ENCODE results near the gene ATOX1. TPM values are rescaled to one million over a fixed set of nuclear protein-coding genes. Genes with fewer than 3 reads are reported as not detected.
"Not testable (repeated sequence)": the region's sequence is repeated elsewhere in the genome, so short reads cannot be mapped to it uniquely, and the experiment has no call there.

Gene ATOX1
- total RNA-seq, 1 donor from 2014 or later = 101 TPM

DNA sequence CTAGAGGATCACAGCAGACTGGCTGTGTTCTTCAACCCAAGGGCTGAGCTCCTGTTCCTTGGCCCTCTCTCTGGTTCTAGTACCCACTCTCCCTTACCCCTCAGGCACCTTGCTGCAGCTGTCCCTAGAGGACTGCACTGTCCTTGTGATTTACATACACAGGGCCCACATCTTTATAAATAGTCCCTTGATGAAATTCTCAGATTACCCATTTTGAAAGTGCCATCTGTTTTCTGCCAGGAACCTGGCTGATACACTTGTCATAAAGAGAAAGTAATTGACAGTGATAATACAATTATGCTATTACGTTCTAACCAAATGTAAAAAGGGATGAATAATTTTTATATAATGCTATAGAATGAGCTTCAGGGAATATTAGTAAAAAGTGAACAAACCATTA lies 55.2 kb downstream of the ATOX1 start:
- no peaks in the 10 kb centered on the region for H3K9me3 Mint-ChIP-seq
- H3K4me3 Mint-ChIP-seq = no peak overlapping the region
- H3K36me3 Mint-ChIP-seq = no peaks in the 10 kb centered on the region
- peak overlapping the region; percentile 90 for H3K27ac Mint-ChIP-seq
- no peaks in the 10 kb centered on the region for H3K27me3 Mint-ChIP-seq (ENCODE audit: low read depth)
- DNase-seq (ENCODE audit: low spot score in 2 of 2, unreplicated experiment in 2 of 2) = no peak
- H3K4me1 Mint-ChIP-seq = peaks cover 39% of the 10 kb centered on the region
- TF ChIP-seq, protein P1, sequence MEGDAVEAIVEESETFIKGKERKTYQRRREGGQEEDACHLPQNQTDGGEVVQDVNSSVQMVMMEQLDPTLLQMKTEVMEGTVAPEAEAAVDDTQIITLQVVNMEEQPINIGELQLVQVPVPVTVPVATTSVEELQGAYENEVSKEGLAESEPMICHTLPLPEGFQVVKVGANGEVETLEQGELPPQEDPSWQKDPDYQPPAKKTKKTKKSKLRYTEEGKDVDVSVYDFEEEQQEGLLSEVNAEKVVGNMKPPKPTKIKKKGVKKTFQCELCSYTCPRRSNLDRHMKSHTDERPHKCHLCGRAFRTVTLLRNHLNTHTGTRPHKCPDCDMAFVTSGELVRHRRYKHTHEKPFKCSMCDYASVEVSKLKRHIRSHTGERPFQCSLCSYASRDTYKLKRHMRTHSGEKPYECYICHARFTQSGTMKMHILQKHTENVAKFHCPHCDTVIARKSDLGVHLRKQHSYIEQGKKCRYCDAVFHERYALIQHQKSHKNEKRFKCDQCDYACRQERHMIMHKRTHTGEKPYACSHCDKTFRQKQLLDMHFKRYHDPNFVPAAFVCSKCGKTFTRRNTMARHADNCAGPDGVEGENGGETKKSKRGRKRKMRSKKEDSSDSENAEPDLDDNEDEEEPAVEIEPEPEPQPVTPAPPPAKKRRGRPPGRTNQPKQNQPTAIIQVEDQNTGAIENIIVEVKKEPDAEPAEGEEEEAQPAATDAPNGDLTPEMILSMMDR (IDR thresholded peaks at IDR 0.05; ENCODE audit: unreplicated experiment) = no peak

GRCh38 chr5:151700820-151701219 lies 57.6 kb downstream of the ATOX1 start:
- Mint-ChIP-seq H3K4me1 (peaks cover 57% of the 10 kb centered on the region), H3K9me3 (no peaks in the 10 kb centered on the region), H3K4me3 (no peak overlapping the region), H3K27me3 (ENCODE audit: low read depth) (no peaks in the 10 kb centered on the region), H3K36me3 (no peaks in the 10 kb centered on the region), H3K27ac (peak overlapping the region; percentile 100)
- TF ChIP-seq, protein P1 (IDR thresholded peaks at IDR 0.05; ENCODE audit: unreplicated experiment) = no peak
- DNase-seq (ENCODE audit: low spot score in 2 of 2, unreplicated experiment in 2 of 2) = no peak

DNA sequence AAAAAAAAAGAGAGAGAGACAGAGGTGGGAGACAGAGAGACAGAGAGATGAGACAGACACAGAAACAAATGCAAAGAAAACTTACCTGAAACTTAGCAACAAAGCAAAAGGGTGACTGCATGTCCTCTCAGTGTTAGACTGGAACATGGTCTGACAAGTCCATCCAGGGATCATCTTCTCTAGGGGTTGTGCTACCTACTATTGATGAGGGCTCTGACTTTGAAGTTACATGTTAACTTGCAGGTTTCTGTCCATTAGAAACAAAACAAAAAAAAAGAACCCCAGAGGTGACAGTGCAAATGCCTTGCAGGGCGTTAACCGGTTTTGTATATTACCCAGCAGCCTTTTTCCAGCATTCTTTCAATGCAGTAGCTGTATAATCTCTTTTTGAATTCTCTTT lies 58.1 kb downstream of the ATOX1 start:
- Mint-ChIP-seq H3K4me1 (peaks cover 63% of the 10 kb centered on the region), H3K9me3 (no peaks in the 10 kb centered on the region), H3K36me3 (no peaks in the 10 kb centered on the region), H3K4me3 (no peak overlapping the region), H3K27ac (peak overlapping the region; percentile 100), H3K27me3 (ENCODE audit: low read depth) (no peaks in the 10 kb centered on the region)
- TF ChIP-seq, protein P1 (IDR thresholded peaks at IDR 0.05; ENCODE audit: unreplicated experiment) = no peak
- DNase-seq (ENCODE audit: low spot score in 2 of 2, unreplicated experiment in 2 of 2) = no peak

GRCh38 chr5:151699071-151699901 lies 59.1 kb downstream of the ATOX1 start:
- H3K36me3 Mint-ChIP-seq = no peaks in the 10 kb centered on the region
- peak overlapping the region; percentile 100 for H3K27ac Mint-ChIP-seq
- TF ChIP-seq, protein P1 (IDR thresholded peaks at IDR 0.05; ENCODE audit: unreplicated experiment) = no peak
- no peaks in the 10 kb centered on the region for H3K27me3 Mint-ChIP-seq (ENCODE audit: low read depth)
- H3K4me1 Mint-ChIP-seq = peaks cover 66% of the 10 kb centered on the region
- peak; percentile 66 to 79 for DNase-seq (ENCODE audit: low spot score in 2 of 2, unreplicated experiment in 2 of 2)
- H3K9me3 Mint-ChIP-seq = no peaks in the 10 kb centered on the region
- H3K4me3 Mint-ChIP-seq = peak overlapping the region; percentile 3

DNA sequence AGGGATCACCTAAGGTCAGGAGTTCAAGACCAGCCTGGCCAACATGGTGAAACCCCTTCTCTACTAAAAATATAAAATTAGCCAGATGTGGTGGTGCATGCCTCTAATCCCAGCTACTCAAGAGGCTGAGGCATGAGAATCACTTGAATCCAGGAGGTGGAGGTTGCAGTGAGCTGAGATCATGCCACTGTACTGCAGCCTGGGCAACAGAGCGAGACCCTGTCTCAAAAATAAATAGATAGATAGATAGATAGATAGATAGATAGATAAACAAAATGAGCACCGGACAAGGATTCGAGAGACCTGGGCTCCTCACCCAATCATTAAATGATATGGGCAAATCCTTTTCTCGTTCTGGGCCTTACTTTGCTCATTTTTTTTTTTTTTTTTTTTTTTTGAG lies 60.4 kb downstream of the ATOX1 start:
- H3K36me3 Mint-ChIP-seq; DNase-seq (ENCODE audit: low spot score in 2 of 2, unreplicated experiment in 2 of 2); H3K27me3 Mint-ChIP-seq (ENCODE audit: low read depth); H3K4me3 Mint-ChIP-seq; H3K9me3 Mint-ChIP-seq: not testable (repeated sequence)
- Mint-ChIP-seq H3K27ac (peak overlapping the region; percentile 100), H3K4me1 (peaks cover 58% of the 10 kb centered on the region)

DNA sequence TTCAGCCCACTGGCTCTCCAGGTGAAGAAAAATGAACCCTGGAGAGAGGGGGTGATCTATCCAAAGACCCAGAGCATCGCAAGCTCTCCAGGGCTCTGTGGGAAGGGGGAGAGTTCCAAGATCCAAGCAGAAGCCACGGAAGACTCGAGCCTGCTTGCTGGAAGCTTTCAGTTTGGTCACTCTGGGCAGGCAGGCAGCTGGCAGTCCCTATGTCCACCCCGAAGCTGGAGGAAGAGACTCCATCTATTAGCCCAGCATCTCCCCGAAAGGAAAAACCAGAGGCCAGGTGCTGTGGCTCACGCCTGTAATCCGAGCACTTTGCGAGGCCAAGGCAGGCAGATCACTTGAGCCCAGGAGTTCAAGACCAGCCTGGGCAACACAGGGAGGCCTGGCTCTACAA lies 61.0 kb downstream of the ATOX1 start:
- no peaks in the 10 kb centered on the region for H3K36me3 Mint-ChIP-seq
- no peak overlapping the region for H3K4me3 Mint-ChIP-seq
- TF ChIP-seq, protein P1 (IDR thresholded peaks at IDR 0.05; ENCODE audit: unreplicated experiment) = no peak
- DNase-seq (ENCODE audit: low spot score in 2 of 2, unreplicated experiment in 2 of 2) = no peak
- H3K27me3 Mint-ChIP-seq (ENCODE audit: low read depth) = no peaks in the 10 kb centered on the region
- peaks cover 55% of the 10 kb centered on the region for H3K4me1 Mint-ChIP-seq
- no peaks in the 10 kb centered on the region for H3K9me3 Mint-ChIP-seq
- peak overlapping the region; percentile 96 for H3K27ac Mint-ChIP-seq
